ENCODE data around the gene UBE2F. TPM values are rescaled to one million over a fixed set of nuclear protein-coding genes. Genes with fewer than 3 reads are reported as not detected.

Gene UBE2F
- total RNA-seq, 1 donor from 2014 or later, result 135 TPM

DNA sequence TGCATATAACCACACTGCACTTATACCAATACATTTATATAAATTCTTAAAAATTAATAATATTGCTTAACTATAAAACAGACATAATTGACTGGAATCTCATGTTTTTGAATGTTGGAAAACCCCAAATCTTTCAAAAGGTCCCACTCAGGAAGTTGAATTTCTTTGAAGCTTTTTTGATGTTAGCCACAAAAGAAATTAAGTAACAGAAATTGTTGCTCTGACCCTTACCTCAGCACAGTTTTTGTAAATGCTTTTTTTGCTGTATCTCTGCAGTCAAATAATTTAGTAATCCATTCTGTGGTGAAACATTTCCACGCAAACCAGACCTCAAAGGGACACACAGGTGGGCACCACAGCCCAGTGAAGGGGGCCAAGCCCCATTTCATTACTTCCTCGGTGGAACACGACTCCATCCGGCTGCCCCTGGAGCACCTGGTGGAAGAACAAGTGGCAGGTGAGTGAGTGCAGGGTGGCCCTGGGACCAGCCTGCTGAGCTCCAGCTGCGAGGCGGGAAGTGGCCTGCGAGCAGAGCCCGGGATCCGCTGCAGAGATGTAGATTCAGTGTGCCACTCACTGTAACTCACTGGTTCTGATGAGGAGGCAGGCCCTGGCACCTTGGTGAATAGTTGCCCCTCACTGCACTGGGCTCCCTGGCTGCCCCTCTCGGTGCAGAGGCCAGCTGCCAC, 102.4 kb downstream of the UBE2F start:
- no peak for DNase-seq (ENCODE audit: low read depth)

DNA sequence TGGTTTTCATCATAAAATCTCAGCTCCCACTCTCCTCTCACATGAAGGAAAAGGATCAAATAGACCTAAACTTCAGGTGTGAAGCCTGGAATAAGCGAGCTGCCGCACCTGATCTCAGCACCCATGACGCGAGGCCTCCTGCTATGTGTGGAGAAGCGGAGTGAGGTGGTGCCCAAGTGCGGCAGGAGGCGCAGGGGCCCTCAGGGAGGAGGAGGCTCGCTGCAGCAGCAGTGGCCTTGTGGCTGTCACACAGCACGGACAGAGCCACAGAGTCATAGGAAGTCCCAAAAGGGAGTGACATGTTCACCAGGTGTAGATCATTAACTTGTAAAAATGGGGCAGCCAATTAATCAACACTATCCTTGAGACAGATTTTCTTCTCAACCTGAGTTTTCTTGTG, 103.1 kb downstream of the UBE2F start:
- no peak for DNase-seq (ENCODE audit: low read depth)

DNA sequence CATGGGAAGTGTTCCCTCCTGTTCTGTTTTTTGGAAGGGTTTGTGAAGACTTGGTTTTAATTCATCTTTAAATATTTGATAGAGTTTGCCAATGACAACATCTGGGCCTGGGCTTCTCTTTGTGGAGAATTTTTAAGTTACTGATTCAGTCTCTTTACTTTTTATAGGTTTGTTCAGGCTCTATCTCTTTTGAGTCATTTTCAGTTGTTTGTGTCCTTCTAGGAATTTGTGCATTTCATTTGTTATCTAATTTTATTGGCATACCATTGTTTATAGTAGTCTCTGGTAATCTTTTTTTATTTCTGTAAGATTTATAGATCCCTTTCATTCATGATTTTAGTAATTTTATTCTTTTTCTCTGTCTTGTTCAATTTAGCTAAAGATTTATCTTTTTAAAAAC, 108.6 kb downstream of the UBE2F start:
- DNase-seq (ENCODE audit: low read depth), result no peak

DNA sequence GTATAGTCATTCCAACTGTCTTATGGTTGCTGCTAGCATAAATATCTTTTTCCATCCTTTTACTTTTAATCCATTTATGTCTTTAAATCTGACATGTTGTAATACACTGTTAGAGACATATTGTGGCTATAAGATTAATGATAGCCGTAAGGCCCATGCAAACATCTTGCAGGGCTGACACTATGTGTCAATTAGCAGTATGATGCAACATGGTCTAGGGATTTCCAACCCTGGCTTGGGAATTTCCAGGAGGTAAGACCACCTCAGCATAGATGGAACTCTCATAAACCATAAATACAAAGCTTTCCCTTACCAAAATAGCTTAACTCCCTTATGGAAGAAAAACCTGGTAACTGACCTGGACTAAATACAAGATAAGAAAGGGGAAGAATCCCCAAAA, 110.5 kb downstream of the UBE2F start:
- DNase-seq (ENCODE audit: low read depth), result no peak

DNA sequence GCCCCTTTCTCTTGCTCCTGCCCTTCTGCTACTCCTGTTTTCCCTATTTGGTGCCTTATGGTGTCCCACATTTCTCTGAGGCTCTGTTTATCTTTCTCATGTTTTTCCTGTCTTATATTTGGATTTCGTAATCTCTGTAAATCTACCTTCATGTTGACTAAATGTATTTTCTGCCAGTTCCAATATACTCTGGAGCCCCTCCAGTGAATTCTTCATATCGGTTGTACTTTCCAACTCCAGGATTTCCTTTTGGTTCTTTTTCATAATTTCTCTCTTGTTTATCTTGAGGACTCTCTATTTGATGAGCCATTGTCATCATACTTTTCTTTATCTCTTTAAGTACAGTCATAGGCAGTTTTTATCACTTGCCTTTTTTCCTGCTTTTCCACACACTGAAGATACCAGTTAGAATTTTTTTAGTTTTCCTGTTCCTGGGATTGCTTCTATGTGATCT, 113.1 kb downstream of the UBE2F start:
- DNase-seq (ENCODE audit: low read depth), result no peak

DNA sequence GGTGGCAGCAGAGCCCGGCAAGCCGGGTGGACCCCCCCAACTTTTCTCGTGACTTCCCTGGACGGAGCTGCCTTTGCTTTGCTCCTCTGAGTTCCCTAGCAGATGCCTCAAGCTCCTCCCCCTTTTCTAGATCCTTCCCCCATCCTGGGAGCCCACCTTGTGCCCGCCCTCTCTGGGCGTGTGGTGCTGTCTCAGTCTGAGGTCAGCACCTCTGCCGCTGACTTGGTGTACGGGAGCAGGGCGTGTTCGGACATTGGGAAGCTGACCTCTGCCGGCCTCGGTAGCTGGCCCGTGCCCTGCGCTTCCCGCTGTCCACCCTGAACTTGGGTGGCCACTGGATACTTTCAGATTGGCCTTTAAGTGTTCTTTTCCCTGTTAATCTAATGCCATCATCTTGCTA, 113.7 kb downstream of the UBE2F start:
- no peak for DNase-seq (ENCODE audit: low read depth)

DNA sequence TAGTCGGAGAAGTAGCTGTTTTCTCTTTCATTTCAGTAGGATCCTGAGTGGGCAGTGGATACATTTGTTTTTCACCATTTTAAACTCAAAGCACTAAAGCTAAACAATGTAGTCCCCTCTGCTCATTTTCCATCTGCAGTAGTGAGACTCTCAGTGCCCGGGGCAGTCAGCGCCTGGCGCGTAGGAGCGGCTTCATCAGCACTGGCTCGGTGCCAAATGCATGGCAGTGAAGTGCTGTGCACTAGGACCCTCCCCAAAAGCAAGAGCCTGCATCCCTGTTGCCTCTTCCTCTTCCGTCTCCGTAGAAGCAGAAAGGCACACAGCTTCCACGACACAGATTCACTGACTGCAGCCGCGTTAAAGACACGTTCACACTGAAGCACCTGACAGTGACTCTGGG, 114.3 kb downstream of the UBE2F start:
- DNase-seq (ENCODE audit: low read depth), result no peak

DNA sequence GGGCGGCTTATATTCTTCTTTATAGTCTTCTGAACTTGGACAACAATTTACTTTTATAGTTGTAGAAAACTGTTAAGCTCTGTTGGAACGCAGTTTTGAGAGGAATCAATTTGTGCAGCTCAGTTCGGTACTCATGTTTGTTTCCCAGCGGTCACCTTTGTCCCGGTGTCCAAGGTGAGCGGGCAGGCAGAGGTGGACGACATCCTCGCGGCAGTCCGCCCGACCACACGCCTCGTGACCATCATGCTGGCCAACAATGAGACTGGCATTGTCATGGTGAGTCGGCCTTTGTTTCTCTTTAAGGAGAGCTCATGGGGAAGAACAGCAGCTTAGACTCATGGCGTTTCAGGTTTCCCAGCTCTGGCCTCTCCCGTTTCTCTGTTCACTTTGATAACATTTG, 114.7 kb downstream of the UBE2F start:
- DNase-seq (ENCODE audit: low read depth), result no peak

DNA sequence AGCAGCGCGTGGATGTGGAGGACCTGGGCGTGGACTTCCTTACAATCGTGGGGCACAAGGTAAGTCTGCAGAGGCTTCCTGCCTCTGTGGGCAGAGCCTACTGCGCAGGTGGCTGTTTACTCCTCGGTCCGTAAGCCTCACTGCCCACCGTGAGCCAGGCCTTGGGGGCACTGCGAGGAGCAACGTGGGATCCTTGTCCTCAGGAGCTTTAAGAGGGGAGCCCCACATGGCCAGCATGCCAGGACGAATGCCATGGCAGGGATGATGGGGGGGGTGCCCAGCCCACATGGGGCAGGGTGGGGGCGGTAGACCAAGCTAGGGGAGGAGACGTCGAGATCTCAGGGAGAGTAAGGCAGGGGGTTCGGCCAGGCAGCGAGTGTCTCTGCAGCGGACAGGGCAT, 115.3 kb downstream of the UBE2F start:
- DNase-seq (ENCODE audit: low read depth), result no peak

DNA sequence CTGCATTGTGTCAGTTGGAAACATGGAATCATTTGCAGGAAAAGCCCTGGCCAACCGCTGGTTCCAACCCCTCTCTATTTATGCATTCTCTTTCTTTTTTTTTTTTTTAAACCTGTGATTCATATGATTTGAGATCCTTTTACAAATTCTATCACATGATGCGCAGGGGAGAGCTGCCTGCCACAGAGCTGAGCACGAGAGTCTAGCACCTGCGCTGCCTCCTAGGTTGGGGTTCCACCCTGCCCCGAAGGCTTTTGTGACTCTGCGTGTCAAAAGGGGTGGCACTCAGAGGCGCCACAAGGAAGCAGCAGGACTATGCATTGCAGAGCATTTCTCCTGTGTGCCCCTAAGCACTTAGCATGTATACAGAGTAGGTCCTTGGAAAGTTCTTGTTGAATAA, 116.0 kb downstream of the UBE2F start:
- DNase-seq (ENCODE audit: low read depth), result no peak

DNA sequence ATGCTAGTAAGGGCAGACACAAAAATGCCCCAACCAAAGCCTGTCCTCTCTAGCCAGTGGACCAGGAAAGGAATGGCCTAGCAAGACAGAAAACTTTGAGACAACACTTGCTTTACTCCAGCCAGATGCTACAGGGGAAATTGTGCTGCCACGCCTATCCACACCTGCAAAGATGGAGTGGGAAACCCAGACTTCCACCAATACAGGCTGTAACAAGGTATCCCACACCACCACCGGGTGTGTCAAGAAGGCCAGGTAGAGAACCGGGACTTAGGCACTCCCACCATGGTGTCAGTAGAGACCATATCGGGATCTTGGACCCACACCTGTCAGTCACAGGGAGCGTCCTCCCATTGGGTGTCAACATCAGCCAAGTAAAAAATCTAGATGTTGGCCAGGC, 117.1 kb downstream of the UBE2F start:
- no peak for DNase-seq (ENCODE audit: low read depth)

DNA sequence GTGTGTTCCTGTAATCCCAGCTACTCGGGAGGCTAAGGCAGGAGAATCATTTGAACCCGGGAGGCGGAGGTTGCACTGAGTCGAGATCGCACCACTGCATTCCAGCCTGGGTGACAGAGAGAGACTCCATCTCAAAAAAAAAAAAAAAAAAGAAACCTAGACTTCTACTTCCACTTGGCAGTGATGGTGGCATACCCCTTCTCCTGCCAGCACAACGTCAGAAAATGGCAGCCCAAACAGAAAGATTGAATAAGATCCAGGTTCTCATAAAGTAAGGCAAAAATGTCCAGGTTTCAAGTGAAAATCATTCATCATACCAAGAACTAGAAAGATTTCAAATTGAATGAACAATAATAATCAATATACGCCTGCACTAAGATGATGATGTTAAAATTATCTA, 117.9 kb downstream of the UBE2F start:
- DNase-seq (ENCODE audit: low read depth), result no peak

DNA sequence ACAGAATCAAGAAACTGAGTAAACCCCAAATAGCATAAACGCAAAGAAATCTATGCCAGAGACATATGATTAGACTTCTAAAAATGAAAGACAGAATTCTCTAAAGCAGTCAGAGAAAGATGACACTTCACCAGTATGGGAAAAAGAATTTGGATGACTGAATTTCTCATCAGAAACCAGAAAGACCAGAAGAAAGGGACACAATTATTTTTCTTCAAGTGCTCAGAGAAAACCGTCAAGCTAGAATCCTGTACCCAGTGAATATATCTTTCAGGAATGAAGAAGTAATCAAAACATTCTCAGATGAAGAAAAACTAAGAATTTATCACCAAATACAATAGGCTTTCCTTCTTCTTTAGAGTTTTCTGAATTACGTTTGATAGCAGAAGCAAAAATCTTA, 119.1 kb downstream of the UBE2F start:
- no peak for DNase-seq (ENCODE audit: low read depth)

DNA sequence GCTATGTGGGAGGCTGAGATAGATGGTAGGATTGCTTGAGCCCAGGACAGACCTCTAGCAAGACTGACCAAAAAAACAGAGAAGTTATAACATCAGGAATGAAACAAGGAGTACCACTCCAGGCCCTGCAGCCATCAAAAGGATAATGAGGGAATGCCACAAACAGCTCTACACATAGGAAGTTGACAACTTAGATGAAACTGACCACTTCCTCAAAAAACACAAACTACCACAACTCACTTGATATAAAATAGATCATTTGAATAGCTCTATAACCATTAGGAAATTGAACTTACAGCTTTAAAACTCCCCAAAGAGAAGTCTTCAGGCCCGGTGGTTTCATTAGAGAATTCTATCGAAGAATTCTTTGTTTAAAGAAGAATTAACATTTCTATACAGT, 120.4 kb downstream of the UBE2F start:
- no peak for DNase-seq (ENCODE audit: low read depth)

DNA sequence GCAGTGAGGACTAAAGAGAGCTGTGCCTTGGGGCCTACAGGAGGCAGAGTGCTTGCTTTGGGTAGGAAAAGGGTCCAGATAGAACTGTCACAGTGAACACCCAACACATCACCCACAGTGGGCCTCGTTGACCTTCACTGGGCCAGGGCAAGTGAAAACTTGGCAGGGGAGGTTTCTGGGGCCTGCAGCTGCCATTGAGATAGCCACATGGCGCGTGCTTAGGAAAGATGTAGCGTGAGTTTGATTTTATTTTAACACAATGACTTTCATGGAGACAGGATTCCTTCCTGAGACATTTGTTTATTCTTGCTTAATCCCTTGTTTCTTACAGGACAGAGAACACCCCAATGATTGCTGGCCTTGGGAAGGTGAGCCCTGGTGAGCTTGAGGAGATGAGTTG, 124.1 kb downstream of the UBE2F start:
- DNase-seq (ENCODE audit: low read depth), result peak; percentile 7

DNA sequence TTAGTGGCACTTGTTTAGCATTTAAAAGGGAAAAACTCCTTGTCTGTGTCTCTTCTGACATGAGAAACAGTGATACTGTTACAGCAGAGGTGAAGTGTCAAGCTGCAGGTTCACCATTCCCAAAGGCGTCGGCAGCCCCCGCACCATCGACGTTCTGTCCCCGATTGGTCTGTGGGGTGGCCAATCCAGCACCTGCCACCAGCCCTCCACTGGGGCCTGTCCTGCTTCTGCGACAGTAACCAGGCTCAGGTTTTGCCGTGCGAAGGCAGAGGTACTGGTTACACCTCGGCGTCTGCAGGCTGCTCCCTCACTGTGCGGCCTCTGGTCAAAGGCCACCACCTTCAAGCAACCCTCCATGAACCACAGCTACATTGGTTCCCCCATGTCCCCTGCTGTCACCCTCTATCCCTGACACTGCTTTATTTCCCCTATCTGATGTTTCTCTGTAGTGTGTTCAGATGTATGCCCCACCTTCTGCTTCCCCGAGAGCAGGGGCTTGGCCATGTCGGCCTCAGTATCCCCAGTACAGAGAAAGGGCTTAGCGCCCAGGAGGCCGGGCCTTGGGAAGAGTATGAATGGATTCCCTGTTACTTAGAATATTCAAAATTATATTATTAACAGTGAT, 124.7 kb downstream of the UBE2F start:
- no peak for DNase-seq (ENCODE audit: low read depth)

Other genes starting within 250 kb of the UBE2F start
- gene RBM44, start 168.2 kb upstream of the UBE2F start, total RNA-seq, result 0.05 and 0.37 TPM in 2 replicates
- 19.5 and 20.9 TPM in 2 replicates for gene RAMP1, start 107.4 kb upstream of the UBE2F start, total RNA-seq
- gene SCLY, start 94.0 kb downstream of the UBE2F start, total RNA-seq, result 20.6 and 34.4 TPM in 2 replicates
- 7.4 and 8.5 TPM in 2 replicates for gene ESPNL, start 133.3 kb downstream of the UBE2F start, total RNA-seq
- gene KLHL30, start 171.7 kb downstream of the UBE2F start, total RNA-seq, result 59.5 and 61.3 TPM in 2 replicates
- 8.5 and 10.1 TPM in 2 replicates for gene ERFE, start 192.0 kb downstream of the UBE2F start, total RNA-seq
- gene ILKAP, start 236.7 kb downstream of the UBE2F start, total RNA-seq, result 13.6 and 15.6 TPM in 2 replicates

All from myocyte (in vitro differentiated cells).